Parathyroid adenoma (tissue), 2 donors: ENCODE results near the gene EP400.

Source experiments
- H2AFZ ChIP-seq: fragments of 300-600 bp; sonication (generic); one replicate; pipeline ENCODE4 v1.7.0; 2017; ENCODE audit warnings: antibody characterized with exemption, mild to moderate bottlenecking
- H3K27ac ChIP-seq: fragments of 300-600 bp; sonication (generic); one replicate; pipeline ENCODE4 v1.7.0; 2017
- H3K27me3 ChIP-seq: fragments of 300-600 bp; sonication (generic); one replicate; pipeline ENCODE4 v1.7.0; 2017; ENCODE audit warnings: low read length; ENCODE audit not compliant: control insufficient read depth, insufficient read depth
- H3K36me3 ChIP-seq: fragments of 300-600 bp; sonication (generic); one replicate; pipeline ENCODE4 v1.7.0; 2017; ENCODE audit warnings: low read length; ENCODE audit not compliant: control insufficient read depth, insufficient read depth
- H3K4me1 ChIP-seq: fragments of 300-600 bp; sonication (generic); one replicate; pipeline ENCODE4 v1.7.0; 2017; ENCODE audit warnings: control low read depth
- H3K4me2 ChIP-seq: fragments of 300-600 bp; sonication (generic); one replicate; pipeline ENCODE4 v1.7.0; 2017; ENCODE audit warnings: low read length
- H3K4me3 ChIP-seq: fragments of 300-600 bp; sonication (generic); one replicate; pipeline ENCODE4 v1.7.0; 2017; ENCODE audit warnings: low read depth, low read length
- H3K79me2 ChIP-seq: fragments of 300-600 bp; sonication (generic); one replicate; pipeline ENCODE4 v1.7.0; 2017; ENCODE audit warnings: control low read depth
- H3K9ac ChIP-seq: fragments of 300-600 bp; sonication (generic); one replicate; pipeline ENCODE4 v1.7.0; 2017; ENCODE audit warnings: mild to moderate bottlenecking
- H3K9me3 ChIP-seq: fragments of 300-600 bp; sonication (generic); one replicate; pipeline ENCODE4 v1.7.0; 2017; ENCODE audit warnings: low read length; ENCODE audit not compliant: control insufficient read depth
- CTCF ChIP-seq: fragments of 300-600 bp; sonication (generic); IDR thresholded peaks from one replicate; pipeline ENCODE4 v1.7.0; 2017; ENCODE audit warnings: antibody characterized with exemption, mild to moderate bottlenecking
- donor health status: primary hyperparathyroidism.

Gene EP400

DNA sequence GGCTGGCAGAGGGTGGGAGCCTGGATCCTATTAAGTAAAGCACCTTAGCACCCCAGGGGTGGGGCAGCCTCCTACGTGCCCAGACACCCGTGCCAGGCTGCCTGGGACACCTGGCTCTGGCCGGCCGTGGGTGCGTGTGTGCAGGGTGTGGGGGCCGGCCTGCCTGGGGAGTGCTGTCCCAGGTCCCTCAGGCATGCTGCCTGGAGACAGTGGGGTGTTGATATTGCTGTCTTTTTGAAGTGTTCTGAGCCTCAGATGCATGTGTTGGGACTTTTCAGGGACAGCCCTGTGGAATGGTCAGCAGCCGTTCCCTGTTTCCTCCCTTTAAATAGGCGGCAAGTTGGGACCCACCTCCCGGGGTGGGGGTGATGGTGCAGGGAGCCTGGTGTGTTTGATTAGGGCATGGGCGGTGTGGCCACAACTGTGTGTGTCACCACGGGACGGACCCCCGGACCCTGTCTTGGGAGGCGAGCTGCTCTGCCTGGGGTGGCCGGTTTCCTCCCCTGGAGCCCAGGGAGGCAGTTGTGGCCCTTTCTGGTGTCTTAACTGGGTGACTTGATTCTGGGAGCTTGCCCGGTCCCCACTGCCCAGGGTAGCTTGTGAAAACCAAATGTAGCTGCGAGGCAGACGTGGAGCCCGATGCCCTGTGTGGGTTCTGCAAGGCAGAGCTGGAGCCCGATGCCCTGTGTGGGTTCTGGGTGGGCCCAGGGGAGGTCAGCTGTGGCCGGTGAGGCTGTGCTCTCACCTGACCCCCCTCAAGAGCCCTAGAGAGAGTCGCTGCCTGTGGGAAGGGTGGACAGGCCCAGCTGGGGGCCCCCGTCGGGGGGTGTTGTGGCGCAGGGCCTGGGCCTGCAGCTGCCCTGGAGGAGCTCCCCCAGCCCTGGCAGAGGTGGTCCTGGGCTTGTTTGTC is 47.2 kb upstream of the EP400 start:
- Histone ChIP-seq H3K9ac (no peak overlapping the region), H3K27me3 (no peaks in the 10 kb centered on the region), H2AFZ (no peak overlapping the region), H3K79me2 (peaks cover 72% of the 10 kb centered on the region), H3K36me3 (no peaks in the 10 kb centered on the region), H3K4me3 (no peak overlapping the region), H3K9me3 (no peaks in the 10 kb centered on the region), H3K4me1 (peaks cover 10% of the 10 kb centered on the region), H3K27ac (no peak overlapping the region), H3K4me2 (no peak overlapping the region)
- no peak for TF ChIP-seq CTCF

GRCh38 chr12:131903270-131904255 is 46.2 kb upstream of the EP400 start:
- Histone ChIP-seq H3K9me3 (no peaks in the 10 kb centered on the region), H3K4me3 (no peak overlapping the region), H3K79me2 (peaks cover 65% of the 10 kb centered on the region), H3K27ac (no peak overlapping the region), H3K36me3 (no peaks in the 10 kb centered on the region), H3K27me3 (no peaks in the 10 kb centered on the region), H3K4me2 (no peak overlapping the region), H2AFZ (no peak overlapping the region), H3K9ac (no peak overlapping the region), H3K4me1 (peaks cover 8% of the 10 kb centered on the region)
- no peak for TF ChIP-seq CTCF

GRCh38 chr12:131904346-131904745 is 45.4 kb upstream of the EP400 start:
- no peaks in the 10 kb centered on the region for H3K9me3 ChIP-seq
- H3K4me1 ChIP-seq: peaks cover 8% of the 10 kb centered on the region
- no peaks in the 10 kb centered on the region for H3K36me3 ChIP-seq

DNA sequence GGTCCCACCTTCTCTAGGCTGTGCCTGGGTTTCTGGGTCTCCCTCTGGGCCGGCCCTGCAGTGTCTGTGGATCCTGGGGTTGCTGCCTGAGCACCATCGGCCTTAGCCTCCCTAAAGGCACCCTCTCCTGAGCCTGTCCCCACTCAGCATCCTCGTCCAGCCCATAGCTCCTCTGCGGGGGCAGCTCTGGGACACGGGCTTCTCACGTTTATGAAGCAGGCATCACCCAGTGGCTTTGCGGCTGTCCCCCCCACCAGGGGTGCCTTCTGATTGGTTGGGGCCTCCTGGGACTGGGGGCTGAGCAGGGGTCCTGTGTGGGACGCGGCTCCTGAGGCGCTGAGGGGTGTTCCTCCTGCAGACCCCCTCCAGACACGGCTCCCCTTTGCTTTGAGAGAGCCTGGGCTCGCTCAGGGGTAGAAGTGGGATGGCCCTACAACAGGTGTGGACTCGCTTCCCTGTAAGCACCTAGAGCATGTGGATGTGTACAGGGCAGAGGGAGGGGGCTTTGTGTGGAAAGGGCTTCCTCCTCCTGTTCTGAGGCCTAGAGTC is 44.6 kb upstream of the EP400 start:
- no peak overlapping the region for H3K4me2 ChIP-seq
- no peak overlapping the region for H3K4me3 ChIP-seq
- H3K27ac ChIP-seq: no peak overlapping the region
- no peak overlapping the region for H2AFZ ChIP-seq
- H3K9me3 ChIP-seq: no peaks in the 10 kb centered on the region
- H3K79me2 ChIP-seq: peaks cover 55% of the 10 kb centered on the region
- peaks cover 13% of the 10 kb centered on the region for H3K4me1 ChIP-seq
- no peak overlapping the region for H3K9ac ChIP-seq
- H3K36me3 ChIP-seq: no peaks in the 10 kb centered on the region
- TF ChIP-seq CTCF: no peak
- H3K27me3 ChIP-seq: no peaks in the 10 kb centered on the region

More at GRCh38 chr12:131904346-131904745, 45.4 kb upstream of the EP400 start:
- Histone ChIP-seq H3K4me2 (no peak overlapping the region), H3K4me3 (no peak overlapping the region), H3K79me2 (peaks cover 62% of the 10 kb centered on the region), H3K27me3 (no peaks in the 10 kb centered on the region), H2AFZ (no peak overlapping the region), H3K9ac (no peak overlapping the region), H3K27ac (no peak overlapping the region)
- no peak for TF ChIP-seq CTCF
